ENCODE results near the gene SMYD3. TPM values are rescaled to one million over a fixed set of nuclear protein-coding genes. Genes with fewer than 3 reads are reported as not detected.

The SMYD3 gene
- total RNA-seq, 1 donor from 2014 or later: 29.2 TPM

DNA sequence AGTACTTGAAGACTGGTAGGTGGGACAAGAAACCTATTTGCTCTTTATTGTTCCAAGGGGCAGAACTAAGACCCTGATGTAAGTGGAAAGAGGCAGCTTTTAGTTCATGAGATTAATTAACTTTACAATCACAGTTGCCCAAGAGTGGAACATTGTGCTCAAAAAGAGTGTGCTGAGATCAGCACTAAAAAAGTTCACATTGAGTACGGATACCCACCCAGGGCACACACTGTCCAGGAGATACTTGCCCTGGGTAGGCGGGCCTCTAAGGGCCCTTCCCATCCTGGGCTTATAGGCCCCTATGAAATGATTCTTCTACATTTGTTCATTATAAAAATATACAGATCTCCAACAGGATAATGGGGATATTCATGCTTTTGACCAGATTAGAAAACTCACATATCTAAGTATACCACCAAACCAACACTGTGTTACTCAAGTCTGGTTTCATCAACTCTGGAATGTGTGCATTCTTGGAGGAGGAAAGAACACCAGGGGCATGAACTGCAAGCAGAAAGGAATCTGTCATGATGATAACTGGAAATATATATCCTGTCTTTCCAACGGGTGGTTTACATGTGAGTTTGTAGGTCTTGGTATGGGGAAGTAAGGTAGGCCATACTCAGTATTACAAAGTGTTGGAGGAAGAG lies 626.2 kb downstream of the SMYD3 start:
- Histone ChIP-seq H3K4me3 (ENCODE audit: low read depth, low read length) (no peak overlapping the region), H3K27me3 (ENCODE audit: control insufficient read depth, insufficient read depth, low read length) (no peaks in the 10 kb centered on the region), H3K36me3 (ENCODE audit: control insufficient read depth, insufficient read depth, low read length) (no peaks in the 10 kb centered on the region)
- TF ChIP-seq, protein P1, sequence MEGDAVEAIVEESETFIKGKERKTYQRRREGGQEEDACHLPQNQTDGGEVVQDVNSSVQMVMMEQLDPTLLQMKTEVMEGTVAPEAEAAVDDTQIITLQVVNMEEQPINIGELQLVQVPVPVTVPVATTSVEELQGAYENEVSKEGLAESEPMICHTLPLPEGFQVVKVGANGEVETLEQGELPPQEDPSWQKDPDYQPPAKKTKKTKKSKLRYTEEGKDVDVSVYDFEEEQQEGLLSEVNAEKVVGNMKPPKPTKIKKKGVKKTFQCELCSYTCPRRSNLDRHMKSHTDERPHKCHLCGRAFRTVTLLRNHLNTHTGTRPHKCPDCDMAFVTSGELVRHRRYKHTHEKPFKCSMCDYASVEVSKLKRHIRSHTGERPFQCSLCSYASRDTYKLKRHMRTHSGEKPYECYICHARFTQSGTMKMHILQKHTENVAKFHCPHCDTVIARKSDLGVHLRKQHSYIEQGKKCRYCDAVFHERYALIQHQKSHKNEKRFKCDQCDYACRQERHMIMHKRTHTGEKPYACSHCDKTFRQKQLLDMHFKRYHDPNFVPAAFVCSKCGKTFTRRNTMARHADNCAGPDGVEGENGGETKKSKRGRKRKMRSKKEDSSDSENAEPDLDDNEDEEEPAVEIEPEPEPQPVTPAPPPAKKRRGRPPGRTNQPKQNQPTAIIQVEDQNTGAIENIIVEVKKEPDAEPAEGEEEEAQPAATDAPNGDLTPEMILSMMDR (IDR thresholded peaks at IDR 0.05; ENCODE audit: insufficient read depth, low read length, poor library complexity, severe bottlenecking): no peak
- DNase-seq (ENCODE audit: low read depth): peak; percentile 66

DNA sequence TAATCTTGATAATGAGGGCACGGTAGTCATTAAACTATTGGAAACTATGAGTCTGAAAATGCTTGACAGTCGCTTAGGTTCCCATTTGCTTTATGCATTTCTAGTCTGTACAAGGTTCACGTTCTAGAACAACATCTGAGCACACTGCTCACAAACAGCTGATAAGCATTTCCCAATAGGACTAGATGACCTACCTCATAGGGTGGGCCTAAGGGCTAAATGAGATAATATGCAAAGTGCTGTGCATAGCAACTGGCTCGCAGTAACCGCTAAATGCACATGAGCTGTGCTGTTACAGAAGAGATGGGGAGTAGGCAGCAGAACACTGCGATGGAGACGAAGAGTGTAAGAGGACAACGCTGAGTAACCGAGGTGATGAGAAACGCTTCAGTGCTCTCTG lies 628.0 kb downstream of the SMYD3 start:
- TF ChIP-seq, protein P1 (IDR thresholded peaks at IDR 0.05; ENCODE audit: insufficient read depth, low read length, poor library complexity, severe bottlenecking): no peak
- no peak for DNase-seq (ENCODE audit: low read depth)
- H3K27me3 ChIP-seq (ENCODE audit: control insufficient read depth, insufficient read depth, low read length): no peaks in the 10 kb centered on the region
- no peak overlapping the region for H3K4me3 ChIP-seq (ENCODE audit: low read depth, low read length)
- H3K36me3 ChIP-seq (ENCODE audit: control insufficient read depth, insufficient read depth, low read length): no peaks in the 10 kb centered on the region

DNA sequence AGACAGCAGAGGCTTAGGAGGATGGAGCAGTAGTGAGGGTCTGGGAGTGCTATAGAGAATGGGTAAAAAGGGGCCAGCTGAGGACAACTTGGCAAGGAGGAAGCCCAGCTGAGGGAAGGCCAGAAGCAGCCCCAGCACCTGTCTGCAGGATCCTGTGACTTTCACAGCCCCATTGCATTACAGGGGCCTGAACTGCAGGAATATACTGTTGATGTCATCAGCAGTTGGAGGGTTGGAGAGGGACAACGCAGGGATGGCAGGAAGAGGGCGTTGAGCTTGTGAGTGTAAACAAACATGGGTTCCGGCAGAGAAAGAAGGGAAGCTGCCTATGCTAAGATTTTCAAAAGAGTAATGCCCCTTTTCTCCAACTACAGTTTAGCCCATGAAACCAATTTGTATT lies 628.5 kb downstream of the SMYD3 start:
- no peaks in the 10 kb centered on the region for H3K36me3 ChIP-seq (ENCODE audit: control insufficient read depth, insufficient read depth, low read length)
- no peaks in the 10 kb centered on the region for H3K27me3 ChIP-seq (ENCODE audit: control insufficient read depth, insufficient read depth, low read length)
- TF ChIP-seq, protein P1 (IDR thresholded peaks at IDR 0.05; ENCODE audit: insufficient read depth, low read length, poor library complexity, severe bottlenecking): no peak

DNA sequence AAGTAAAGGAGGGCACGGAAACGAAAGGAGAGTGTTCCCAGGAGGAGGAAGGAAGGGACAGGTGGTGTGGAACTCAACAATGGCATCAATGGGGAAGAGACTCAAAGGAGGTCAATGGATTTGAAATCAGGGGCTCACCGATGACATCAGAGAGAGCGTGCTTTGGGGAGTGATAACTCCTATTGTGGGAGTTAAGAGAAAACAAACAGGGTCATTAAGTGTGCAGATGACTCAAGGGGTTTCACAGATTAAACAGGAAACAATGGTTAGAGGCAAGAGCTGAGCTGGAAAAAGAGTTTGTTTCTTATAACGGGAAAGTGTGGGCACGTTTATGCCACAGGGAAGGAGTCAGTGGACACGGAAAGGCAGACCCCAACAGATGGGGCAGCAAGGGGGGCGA lies 629.1 kb downstream of the SMYD3 start:
- peak; percentile 70 for DNase-seq (ENCODE audit: low read depth)
- TF ChIP-seq, protein P1 (IDR thresholded peaks at IDR 0.05; ENCODE audit: insufficient read depth, low read length, poor library complexity, severe bottlenecking): no peak
- no peaks in the 10 kb centered on the region for H3K36me3 ChIP-seq (ENCODE audit: control insufficient read depth, insufficient read depth, low read length)
- H3K4me3 ChIP-seq (ENCODE audit: low read depth, low read length): no peak overlapping the region
- H3K27me3 ChIP-seq (ENCODE audit: control insufficient read depth, insufficient read depth, low read length): no peaks in the 10 kb centered on the region

More for the DNA sequence above, 628.5 kb downstream of the SMYD3 start:
- no peak overlapping the region for H3K4me3 ChIP-seq (ENCODE audit: low read depth, low read length)
- DNase-seq (ENCODE audit: low read depth): no peak

DNA sequence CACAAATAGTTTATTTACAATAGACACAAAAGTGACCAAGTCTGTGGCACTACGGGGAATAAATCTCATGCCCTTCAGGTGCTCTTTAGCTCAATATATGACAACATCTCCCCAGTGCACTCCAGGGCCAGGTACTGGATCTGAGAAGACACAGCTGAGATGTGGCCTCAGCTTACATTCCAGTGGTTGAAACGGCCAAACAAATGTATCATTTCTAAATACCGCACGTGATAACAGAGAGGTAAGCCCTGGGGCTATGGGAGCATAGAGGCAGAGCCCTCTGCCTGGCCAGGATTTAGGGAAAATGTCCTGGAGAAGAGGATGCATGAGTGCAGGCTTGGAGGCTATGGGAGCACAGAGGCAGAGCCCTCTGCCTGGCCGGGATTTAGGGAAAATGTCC lies 630.5 kb downstream of the SMYD3 start:
- H3K4me3 ChIP-seq (ENCODE audit: low read depth, low read length): no peak overlapping the region
- no peak for DNase-seq (ENCODE audit: low read depth)
- TF ChIP-seq, protein P1 (IDR thresholded peaks at IDR 0.05; ENCODE audit: insufficient read depth, low read length, poor library complexity, severe bottlenecking): no peak
- H3K27me3 ChIP-seq (ENCODE audit: control insufficient read depth, insufficient read depth, low read length): no peaks in the 10 kb centered on the region
- no peaks in the 10 kb centered on the region for H3K36me3 ChIP-seq (ENCODE audit: control insufficient read depth, insufficient read depth, low read length)

Measured in kidney epithelial cell (primary cell).